Liver (tissue), 9 donors: ENCODE measurements around the gene ARID4A. TPM values are rescaled to one million over a fixed set of nuclear protein-coding genes. Genes with fewer than 3 reads are reported as not detected.
A peak's percentile ranks its signal among the peaks of the same experiment; 100 is the strongest.

ENCODE experiments used
- DNase-seq: peaks from one replicate; pipeline ENCODE4 v3.0.0-alpha.2; 2017; ENCODE audit warnings: low spot score
- H3K27ac ChIP-seq, 2 donors: one replicate each; pipeline ENCODE4 v1.7.0; 2013; ENCODE audit warnings: inconsistent platforms in 2 of 2, low read length in 2 of 2, control low read depth in 1 of 2, low read depth in 1 of 2, mild to moderate bottlenecking in 1 of 2
- H3K27me3 ChIP-seq, 4 donors: one replicate each; pipeline versions ENCODE4 v1.6.1 to v1.7.0; 2013; ENCODE audit warnings: low read length in 3 of 4, inconsistent platforms in 1 of 4, mild to moderate bottlenecking in 1 of 4, moderate library complexity in 1 of 4; ENCODE audit not compliant: control insufficient read depth in 4 of 4, insufficient read depth in 4 of 4
- H3K36me3 ChIP-seq, 4 donors: one replicate each; pipeline versions ENCODE4 v1.6.1 to v1.7.0; 2013; ENCODE audit warnings: low read length in 3 of 4, mild to moderate bottlenecking in 3 of 4, low read depth in 1 of 4, moderate library complexity in 1 of 4; ENCODE audit not compliant: control insufficient read depth in 4 of 4, insufficient read depth in 3 of 4
- H3K4me1 ChIP-seq, 4 donors: one replicate each; pipeline versions ENCODE4 v1.6.1 to v1.7.0; 2013; ENCODE audit warnings: low read length in 3 of 4, mild to moderate bottlenecking in 3 of 4, moderate library complexity in 1 of 4; ENCODE audit not compliant: control insufficient read depth in 4 of 4, insufficient read depth in 4 of 4
- H3K4me3 ChIP-seq, 3 donors: one replicate each; pipeline versions ENCODE4 v1.6.1 to v1.7.0; 2013; ENCODE audit warnings: low read length in 3 of 3, control low read depth in 1 of 3, low read depth in 1 of 3, mild to moderate bottlenecking in 1 of 3
- H3K9ac ChIP-seq, 2 donors: one replicate each; pipeline ENCODE4 v1.7.0; 2013; ENCODE audit warnings: low read length in 2 of 2, mild to moderate bottlenecking in 2 of 2, moderate library complexity in 2 of 2, control low read depth in 1 of 2, low read depth in 1 of 2
- H3K9me3 ChIP-seq, 4 donors: one replicate each; pipeline versions ENCODE4 v1.6.1 to v1.7.0; 2013; ENCODE audit warnings: low read length in 3 of 4; ENCODE audit not compliant: control insufficient read depth in 4 of 4
- CTCF ChIP-seq: fragments of 150-350 bp; IDR thresholded peaks from 2 replicates; pipeline ENCODE4 v1.5.1; 2017; ENCODE audit warnings: improper control_type of control experiment, low read depth, low read length; ENCODE audit not compliant: missing input control
- EGR1 ChIP-seq, 2 donors: IDR thresholded peaks; 2 replicates each; pipeline ENCODE4 v1.6.1; 2016 to 2018; ENCODE audit warnings: antibody characterized with exemption in 2 of 2, low read depth in 2 of 2
- FOXA1 ChIP-seq: IDR thresholded peaks from 2 replicates; pipeline ENCODE4 v1.6.1; 2016; ENCODE audit warnings: antibody characterized with exemption
- FOXA2 ChIP-seq: IDR thresholded peaks from 2 replicates; pipeline ENCODE4 v1.6.1; 2016; ENCODE audit warnings: antibody characterized with exemption
- GABPA ChIP-seq, 2 donors: IDR thresholded peaks in 1 of 2; conservative IDR thresholded peaks in 1 of 2; 2 replicates each; pipeline ENCODE4 v1.6.1; 2016; ENCODE audit warnings: antibody characterized with exemption in 2 of 2, mild to moderate bottlenecking in 1 of 2, moderate library complexity in 1 of 2
- HNF4A ChIP-seq, 2 donors: conservative IDR thresholded peaks; 2 replicates each; pipeline ENCODE4 v1.6.1; 2016; ENCODE audit warnings: antibody characterized with exemption in 2 of 2, mild to moderate bottlenecking in 2 of 2
- HNF4G ChIP-seq: IDR thresholded peaks from 2 replicates; pipeline ENCODE4 v1.6.1; 2016; ENCODE audit warnings: antibody characterized with exemption
- JUND ChIP-seq, 2 donors: IDR thresholded peaks; 2 replicates each; pipeline ENCODE4 v1.6.1; 2016; ENCODE audit warnings: antibody characterized with exemption in 2 of 2
- MAX ChIP-seq: IDR thresholded peaks from 2 replicates; pipeline ENCODE4 v1.6.1; 2016; ENCODE audit warnings: antibody characterized with exemption
- NR2F2 ChIP-seq: IDR thresholded peaks from 2 replicates; pipeline ENCODE4 v1.6.1; 2016; ENCODE audit warnings: antibody characterized with exemption
- RAD21 ChIP-seq, 2 donors: IDR thresholded peaks; 2 replicates each; pipeline ENCODE4 v1.6.1; 2016; ENCODE audit warnings: antibody characterized with exemption in 2 of 2, mild to moderate bottlenecking in 2 of 2
- REST ChIP-seq: IDR thresholded peaks from 2 replicates; pipeline ENCODE4 v1.6.1; 2016; ENCODE audit warnings: antibody characterized with exemption, mild to moderate bottlenecking
- RXRA ChIP-seq, 2 donors: IDR thresholded peaks; 2 replicates each; pipeline ENCODE4 v1.6.1; 2017 to 2018; ENCODE audit warnings: antibody characterized with exemption in 2 of 2, mild to moderate bottlenecking in 1 of 2
- SP1 ChIP-seq: IDR thresholded peaks from 2 replicates; pipeline ENCODE4 v1.6.1; 2018; ENCODE audit warnings: antibody characterized with exemption, mild to moderate bottlenecking
- TAF1 ChIP-seq: conservative IDR thresholded peaks from 2 replicates; pipeline ENCODE4 v1.6.1; 2016; ENCODE audit warnings: antibody characterized with exemption, mild to moderate bottlenecking
- YY1 ChIP-seq: IDR thresholded peaks from 2 replicates; pipeline ENCODE4 v1.6.1; 2016; ENCODE audit warnings: antibody characterized with exemption, mild to moderate bottlenecking
- ZBTB33 ChIP-seq: IDR thresholded peaks from 2 replicates; pipeline ENCODE4 v1.6.1; 2016; ENCODE audit warnings: antibody characterized with exemption
- WGBS: extraction: QIAGEN DNeasy Blood & Tissue Kit; methylation state at CpG from one replicate; pipeline ENCODE4 v1.1.7; 2013; 5-methylcytosine and 5-hydroxymethylcytosine counted together
- polyA plus RNA-seq, 2 donors: library from polyadenylated mRNA; stranded (reverse) in 1 of 2; unstranded in 1 of 2; fragments of 200-250 nt in 1 of 2; fragments of >200 nt in 1 of 2; fragmentation: Nextera tagmentation in 1 of 2; extraction: Ambion mirVana in 1 of 2; gene quantifications; one replicate each; pipeline versions ENCODE4 v1.2.1 to v1.2.3, GENCODE V29; 2013 to 2015
- total RNA-seq, 2 donors: library from RNA; depleted of rRNA; stranded (reverse); fragments of >200 nt; gene quantifications; one replicate each; pipeline ENCODE4 v1.2.3, GENCODE V29; 2014
- TF ChIP-seq, protein P1 (sequence below): IDR thresholded peaks from 2 replicates; pipeline ENCODE4 v1.6.1; 2016; ENCODE audit warnings: antibody characterized with exemption
- donor health status: healthy.
- donor health status: healthy.
- donor health status: healthy.
- donor health status: healthy.
- donor health status: healthy.

The ARID4A gene
- total and polyA plus RNA-seq, 4 donors: 3.8 to 26.9 (median 12.0) TPM

DNA sequence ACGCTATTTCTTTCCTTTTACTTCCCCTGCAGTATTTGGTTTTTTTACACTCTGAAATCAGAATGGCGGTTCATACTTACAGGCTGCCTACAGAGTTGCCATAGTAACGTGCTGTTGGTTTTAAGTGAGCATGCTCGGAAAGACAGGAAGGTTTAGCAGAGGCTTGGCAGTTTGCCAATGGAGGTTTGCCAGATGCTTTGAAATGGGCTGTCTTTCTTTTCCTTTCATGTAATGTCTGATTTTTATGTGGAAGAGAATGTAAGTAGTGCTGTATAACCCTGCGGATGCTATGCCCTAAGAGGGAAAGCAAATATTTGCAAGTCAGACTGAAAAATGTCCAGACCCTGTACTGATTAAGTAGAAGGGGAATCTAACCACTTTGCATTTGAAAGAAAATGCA is 32.8 kb downstream of the ARID4A start:
- Histone ChIP-seq H3K4me1 (peaks cover 2 to 3% (median 2%) of the 10 kb centered on the region in 4 donors), H3K27ac (no peak overlapping the region), H3K27me3 (no peaks in the 10 kb centered on the region), H3K4me3 (no peak overlapping the region), H3K9me3 (no peaks in the 10 kb centered on the region), H3K9ac (no peak overlapping the region), H3K36me3 (peaks cover 5 to 51% (median 35%) of the 10 kb centered on the region in 4 donors)
- peak; percentile 86 for DNase-seq
- no peak for TF ChIP-seq HNF4A (conservative IDR thresholded peaks at IDR 0.05)
- TF ChIP-seq RAD21 (IDR thresholded peaks at IDR 0.05): peak; percentile 25 to 49
- TF ChIP-seq, protein P1, sequence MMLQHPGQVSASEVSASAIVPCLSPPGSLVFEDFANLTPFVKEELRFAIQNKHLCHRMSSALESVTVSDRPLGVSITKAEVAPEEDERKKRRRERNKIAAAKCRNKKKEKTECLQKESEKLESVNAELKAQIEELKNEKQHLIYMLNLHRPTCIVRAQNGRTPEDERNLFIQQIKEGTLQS: no peak
- no peak for TF ChIP-seq EGR1 (IDR thresholded peaks at IDR 0.05; ENCODE audit: low read depth in 2 of 2)
- peak in 1 of 2 donors; percentile 18 for TF ChIP-seq GABPA (IDR thresholded peaks at IDR 0.05 in 1 of 2, conservative IDR thresholded peaks at IDR 0.05 in 1 of 2)
- no peak for TF ChIP-seq MAX
- no peak for TF ChIP-seq NR2F2
- peak; percentile 86 for TF ChIP-seq YY1
- no peak for TF ChIP-seq ZBTB33
- no peak for TF ChIP-seq FOXA2
- TF ChIP-seq CTCF: no peak
- no peak for TF ChIP-seq HNF4G
- no peak for TF ChIP-seq JUND (IDR thresholded peaks at IDR 0.05)
- TF ChIP-seq REST: no peak
- no peak for TF ChIP-seq FOXA1
- TF ChIP-seq TAF1: no peak
- peak in 1 of 2 donors; percentile 8 for TF ChIP-seq RXRA (IDR thresholded peaks at IDR 0.05)
- peak; percentile 17 for TF ChIP-seq SP1
- WGBS: 12% methylated on average over 5 of the region's 5 CpGs
